ENCODE data around the gene DLL3.

Gene DLL3

DNA sequence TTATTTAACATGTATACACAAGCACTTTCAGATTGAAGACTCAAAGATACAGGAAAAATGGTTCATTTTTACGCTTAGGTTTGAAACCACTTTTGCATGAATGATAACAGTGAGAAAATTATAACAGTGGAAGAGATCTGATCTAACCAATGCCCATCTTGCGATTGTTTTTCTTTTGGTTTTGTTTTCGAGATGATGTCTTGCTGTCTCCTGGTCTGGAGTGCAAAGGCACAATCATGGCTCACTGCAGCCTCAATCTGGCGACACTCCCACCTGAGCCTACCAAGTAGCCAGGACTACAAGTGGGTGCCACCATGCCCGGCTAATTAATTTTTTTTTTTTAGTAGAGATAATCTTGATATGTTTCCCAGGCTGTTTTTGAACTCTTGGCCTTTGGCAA lies 51.5 kb downstream of the DLL3 start:
- H3K27me3 ChIP-seq (ENCODE audit: insufficient read depth, low read length) = no peaks in the 10 kb centered on the region; the same call in 1 of the 2 replicates
- no peaks in the 10 kb centered on the region for H3K36me3 ChIP-seq (ENCODE audit: insufficient read depth, low read length)
- H3K4me3 ChIP-seq (ENCODE audit: low read depth, low read length, poor library complexity, severe bottlenecking) = no peak overlapping the region
- H3K27ac ChIP-seq (ENCODE audit: low read depth, low read length, poor library complexity, severe bottlenecking) = no peak overlapping the region
- no peaks in the 10 kb centered on the region for H3K9me2 ChIP-seq (ENCODE audit: low read depth, low read length)
- no peaks in the 10 kb centered on the region for H3K9me3 ChIP-seq (ENCODE audit: low read length)
- H4K20me1 ChIP-seq (ENCODE audit: insufficient read depth, low read length) = no peaks in the 10 kb centered on the region
- H2AFZ ChIP-seq (ENCODE audit: low read length) = no peak overlapping the region
- H3K4me1 ChIP-seq (ENCODE audit: insufficient read depth, low read length, severe bottlenecking) = no peaks in the 10 kb centered on the region
- H3K79me2 ChIP-seq (ENCODE audit: insufficient read depth, low read length) = no peaks in the 10 kb centered on the region
- no peak for TF ChIP-seq EZH2 (IDR thresholded peaks at IDR 0.05; ENCODE audit: borderline replicate concordance, low read length)
- no peak overlapping the region for H3K4me2 ChIP-seq (ENCODE audit: low read length)
- no peak overlapping the region for H3K9ac ChIP-seq (ENCODE audit: low read length)
- no peaks in the 10 kb centered on the region for H3F3A ChIP-seq (ENCODE audit: insufficient read depth, low read length)

DNA sequence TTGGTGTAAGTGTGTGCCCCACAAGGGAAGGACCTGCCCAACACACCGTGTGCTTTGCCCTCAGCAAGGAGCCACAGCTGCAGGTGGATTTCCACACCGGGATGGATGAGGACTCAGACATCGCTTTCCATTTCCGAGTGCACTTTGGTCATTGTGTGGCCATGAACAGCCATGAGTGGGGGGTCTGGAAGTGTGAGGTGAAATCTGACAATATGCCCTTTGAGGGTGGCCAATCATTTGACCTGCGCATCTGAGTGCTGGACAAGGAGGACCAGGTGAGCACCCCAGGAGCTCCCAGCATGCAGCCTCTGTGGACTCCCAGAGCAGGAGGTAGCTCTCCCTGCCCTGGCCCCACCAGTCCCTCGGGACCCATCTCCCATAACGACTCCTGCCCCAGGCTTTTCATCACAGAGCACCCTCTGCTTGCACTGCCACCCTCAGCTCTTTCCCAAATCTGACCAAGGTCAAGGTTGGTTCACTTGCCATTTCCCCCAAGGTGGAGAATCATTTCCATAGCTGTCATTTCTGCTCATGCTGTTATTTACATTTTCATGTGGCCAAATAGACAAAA lies 54.4 kb downstream of the DLL3 start:
- TF ChIP-seq, protein P1, sequence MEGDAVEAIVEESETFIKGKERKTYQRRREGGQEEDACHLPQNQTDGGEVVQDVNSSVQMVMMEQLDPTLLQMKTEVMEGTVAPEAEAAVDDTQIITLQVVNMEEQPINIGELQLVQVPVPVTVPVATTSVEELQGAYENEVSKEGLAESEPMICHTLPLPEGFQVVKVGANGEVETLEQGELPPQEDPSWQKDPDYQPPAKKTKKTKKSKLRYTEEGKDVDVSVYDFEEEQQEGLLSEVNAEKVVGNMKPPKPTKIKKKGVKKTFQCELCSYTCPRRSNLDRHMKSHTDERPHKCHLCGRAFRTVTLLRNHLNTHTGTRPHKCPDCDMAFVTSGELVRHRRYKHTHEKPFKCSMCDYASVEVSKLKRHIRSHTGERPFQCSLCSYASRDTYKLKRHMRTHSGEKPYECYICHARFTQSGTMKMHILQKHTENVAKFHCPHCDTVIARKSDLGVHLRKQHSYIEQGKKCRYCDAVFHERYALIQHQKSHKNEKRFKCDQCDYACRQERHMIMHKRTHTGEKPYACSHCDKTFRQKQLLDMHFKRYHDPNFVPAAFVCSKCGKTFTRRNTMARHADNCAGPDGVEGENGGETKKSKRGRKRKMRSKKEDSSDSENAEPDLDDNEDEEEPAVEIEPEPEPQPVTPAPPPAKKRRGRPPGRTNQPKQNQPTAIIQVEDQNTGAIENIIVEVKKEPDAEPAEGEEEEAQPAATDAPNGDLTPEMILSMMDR (IDR thresholded peaks at IDR 0.05; ENCODE audit: low read length) = no peak
- no peak for TF ChIP-seq EZH2 (IDR thresholded peaks at IDR 0.05; ENCODE audit: borderline replicate concordance, low read length)
- Histone ChIP-seq H3K9me3 (ENCODE audit: low read length) (no peaks in the 10 kb centered on the region), H3K27ac (ENCODE audit: low read depth, low read length, poor library complexity, severe bottlenecking) (no peak overlapping the region), H3K4me3 (ENCODE audit: low read depth, low read length, poor library complexity, severe bottlenecking) (no peak overlapping the region), H3K79me2 (ENCODE audit: insufficient read depth, low read length) (no peaks in the 10 kb centered on the region), H3K4me1 (ENCODE audit: insufficient read depth, low read length, severe bottlenecking) (peaks cover 10% of the 10 kb centered on the region), H3K4me2 (ENCODE audit: low read length) (no peak overlapping the region), H3K9me2 (ENCODE audit: low read depth, low read length) (no peaks in the 10 kb centered on the region), H4K20me1 (ENCODE audit: insufficient read depth, low read length) (no peaks in the 10 kb centered on the region), H2AFZ (ENCODE audit: low read length) (no peak overlapping the region), H3F3A (ENCODE audit: insufficient read depth, low read length) (no peaks in the 10 kb centered on the region), H3K36me3 (ENCODE audit: insufficient read depth, low read length) (no peaks in the 10 kb centered on the region), H3K9ac (ENCODE audit: low read length) (no peak overlapping the region), H3K27me3 (ENCODE audit: insufficient read depth, low read length) (no peaks in the 10 kb centered on the region; the same call in 1 of the 2 replicates)

DNA sequence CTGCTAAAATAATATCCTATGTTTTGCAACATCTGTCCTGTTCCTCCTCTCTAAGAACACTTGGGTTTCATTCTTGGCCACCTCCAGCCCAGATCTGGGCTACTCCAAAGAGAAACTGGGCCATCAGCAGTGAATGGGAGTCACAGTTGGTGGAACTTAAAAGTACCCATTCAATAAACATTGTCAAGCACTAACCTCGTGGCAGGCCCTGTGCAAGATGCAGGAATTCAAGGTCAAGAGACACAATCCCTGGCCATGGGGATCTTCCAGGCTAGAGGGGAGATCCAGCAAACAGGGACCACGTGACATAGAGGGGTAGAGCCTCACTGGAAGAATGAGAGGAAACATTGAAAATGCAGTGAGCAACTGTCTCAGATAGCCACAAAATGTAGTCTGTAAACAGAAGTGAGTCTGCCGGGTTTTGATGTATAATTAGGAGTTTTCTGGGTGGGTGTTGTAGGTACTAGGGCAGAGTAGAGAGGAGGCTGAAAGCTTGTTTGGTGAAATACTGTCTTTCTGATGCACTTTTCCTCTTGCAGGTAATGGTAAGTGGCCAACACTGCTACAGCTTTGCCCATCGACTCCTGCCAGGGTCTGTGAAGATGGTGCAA lies 56.1 kb downstream of the DLL3 start:
- no peaks in the 10 kb centered on the region for H3F3A ChIP-seq (ENCODE audit: insufficient read depth, low read length)
- no peaks in the 10 kb centered on the region for H3K9me3 ChIP-seq (ENCODE audit: low read length)
- no peak overlapping the region for H2AFZ ChIP-seq (ENCODE audit: low read length)
- no peak overlapping the region for H3K4me3 ChIP-seq (ENCODE audit: low read depth, low read length, poor library complexity, severe bottlenecking)
- H3K27me3 ChIP-seq (ENCODE audit: insufficient read depth, low read length) = no peaks in the 10 kb centered on the region; the same call in 1 of the 2 replicates
- no peaks in the 10 kb centered on the region for H3K79me2 ChIP-seq (ENCODE audit: insufficient read depth, low read length)
- H3K36me3 ChIP-seq (ENCODE audit: insufficient read depth, low read length) = no peaks in the 10 kb centered on the region
- no peak overlapping the region for H3K4me2 ChIP-seq (ENCODE audit: low read length)
- H4K20me1 ChIP-seq (ENCODE audit: insufficient read depth, low read length) = no peaks in the 10 kb centered on the region
- no peaks in the 10 kb centered on the region for H3K9me2 ChIP-seq (ENCODE audit: low read depth, low read length)
- no peak overlapping the region for H3K27ac ChIP-seq (ENCODE audit: low read depth, low read length, poor library complexity, severe bottlenecking)
- no peak overlapping the region for H3K9ac ChIP-seq (ENCODE audit: low read length)
- H3K4me1 ChIP-seq (ENCODE audit: insufficient read depth, low read length, severe bottlenecking) = peaks cover 18% of the 10 kb centered on the region
- TF ChIP-seq, protein P1 (IDR thresholded peaks at IDR 0.05; ENCODE audit: low read length) = no peak
- TF ChIP-seq EZH2 (IDR thresholded peaks at IDR 0.05; ENCODE audit: borderline replicate concordance, low read length) = no peak

DNA sequence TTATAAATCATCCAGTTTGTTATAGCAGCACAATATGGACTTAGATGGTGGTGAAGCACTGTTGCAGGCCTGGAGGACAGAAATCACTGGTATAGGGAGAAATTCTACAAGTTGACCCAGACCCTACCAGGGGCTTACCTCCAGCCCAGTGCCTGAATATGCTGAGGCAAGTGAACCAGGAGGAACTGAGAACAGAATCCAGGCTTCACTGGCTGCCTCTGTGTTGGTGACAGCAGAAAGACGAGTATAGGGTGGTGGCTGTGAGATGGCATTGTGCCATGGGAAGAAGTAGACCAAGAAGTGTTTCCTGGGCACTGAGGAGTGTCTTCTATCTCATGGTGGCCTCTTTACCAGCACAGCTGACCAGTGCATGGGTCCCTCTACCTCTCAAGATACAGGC lies 57.1 kb downstream of the DLL3 start:
- Histone ChIP-seq H3K4me2 (ENCODE audit: low read length) (no peak overlapping the region), H4K20me1 (ENCODE audit: insufficient read depth, low read length) (no peaks in the 10 kb centered on the region), H3K9ac (ENCODE audit: low read length) (no peak overlapping the region), H3K27ac (ENCODE audit: low read depth, low read length, poor library complexity, severe bottlenecking) (no peak overlapping the region), H3K79me2 (ENCODE audit: insufficient read depth, low read length) (no peaks in the 10 kb centered on the region), H2AFZ (ENCODE audit: low read length) (no peak overlapping the region), H3F3A (ENCODE audit: insufficient read depth, low read length) (no peaks in the 10 kb centered on the region), H3K36me3 (ENCODE audit: insufficient read depth, low read length) (no peaks in the 10 kb centered on the region), H3K9me2 (ENCODE audit: low read depth, low read length) (no peaks in the 10 kb centered on the region), H3K27me3 (ENCODE audit: insufficient read depth, low read length) (no peaks in the 10 kb centered on the region; the same call in 1 of the 2 replicates), H3K4me1 (ENCODE audit: insufficient read depth, low read length, severe bottlenecking) (peaks cover 18% of the 10 kb centered on the region), H3K9me3 (ENCODE audit: low read length) (no peaks in the 10 kb centered on the region), H3K4me3 (ENCODE audit: low read depth, low read length, poor library complexity, severe bottlenecking) (no peak overlapping the region)
- TF ChIP-seq, protein P1 (IDR thresholded peaks at IDR 0.05; ENCODE audit: low read length) = no peak
- TF ChIP-seq EZH2 (IDR thresholded peaks at IDR 0.05; ENCODE audit: borderline replicate concordance, low read length) = no peak

All from OCI-LY1 (cell line).